ENCODE measurements around the gene KRT38. TPM values are rescaled to one million over a fixed set of nuclear protein-coding genes. Genes with fewer than 3 reads are reported as not detected.
"Not testable (repeated sequence)": the region's sequence is repeated elsewhere in the genome, so short reads cannot be mapped to it uniquely, and the experiment has no call there.

KRT38 gene
- total RNA-seq, 1 donor = under 0.01 TPM

GRCh38 chr17:41434415-41434814, 6.4 kb downstream of the KRT38 start:
- Histone ChIP-seq H3K4me1 (ENCODE audit: insufficient read depth, low read length) (no peaks in the 10 kb centered on the region), H3K27ac (ENCODE audit: low read depth, low read length) (no peak overlapping the region), H2AFZ (ENCODE audit: low read length) (peak overlapping the region; percentile 2), H3K4me2 (ENCODE audit: insufficient read depth, low read length) (no peak overlapping the region), H3K27me3 (ENCODE audit: insufficient read depth, low read length) (no peaks in the 10 kb centered on the region), H3K9me3 (ENCODE audit: low read depth, low read length) (no peaks in the 10 kb centered on the region), H4K20me1 (ENCODE audit: insufficient read depth, low read length) (no peaks in the 10 kb centered on the region), H3K4me3 (ENCODE audit: insufficient read depth, low read length) (no peak overlapping the region), H3K79me2 (ENCODE audit: insufficient read depth, low read length) (no peaks in the 10 kb centered on the region), H3K36me3 (ENCODE audit: insufficient read depth, low read length) (no peaks in the 10 kb centered on the region)
- no peak for DNase-seq (ENCODE audit: insufficient read length, low spot score, missing footprints)
- no peak for TF ChIP-seq CTCF (IDR thresholded peaks at IDR 0.05; ENCODE audit: extremely low read depth, low read depth, low read length)

- Histone ChIP-seq H3K79me2 (ENCODE audit: insufficient read depth, low read length) (no peaks in the 10 kb centered on the region), H3K4me1 (ENCODE audit: insufficient read depth, low read length) (no peaks in the 10 kb centered on the region), H3K4me3 (ENCODE audit: insufficient read depth, low read length) (no peak overlapping the region), H3K36me3 (ENCODE audit: insufficient read depth, low read length) (no peaks in the 10 kb centered on the region), H2AFZ (ENCODE audit: low read length) (peak overlapping the region; percentile 2), H3K27me3 (ENCODE audit: insufficient read depth, low read length) (no peaks in the 10 kb centered on the region), H4K20me1 (ENCODE audit: insufficient read depth, low read length) (no peaks in the 10 kb centered on the region), H3K9me3 (ENCODE audit: low read depth, low read length) (no peaks in the 10 kb centered on the region), H3K4me2 (ENCODE audit: insufficient read depth, low read length) (no peak overlapping the region), H3K27ac (ENCODE audit: low read depth, low read length) (no peak overlapping the region)
- DNase-seq (ENCODE audit: insufficient read length, low spot score, missing footprints) = peak; percentile 17
- no peak for TF ChIP-seq CTCF (IDR thresholded peaks at IDR 0.05; ENCODE audit: extremely low read depth, low read depth, low read length)
Measured at GRCh38 chr17:41434005-41434404, 6.8 kb downstream of the KRT38 start.

GRCh38 chr17:41433586-41433985, 7.2 kb downstream of the KRT38 start:
- DNase-seq (ENCODE audit: insufficient read length, low spot score, missing footprints) = no peak
- TF ChIP-seq CTCF (IDR thresholded peaks at IDR 0.05; ENCODE audit: extremely low read depth, low read depth, low read length) = no peak
- no peak overlapping the region for H2AFZ ChIP-seq (ENCODE audit: low read length)
- H3K4me2 ChIP-seq (ENCODE audit: insufficient read depth, low read length) = no peak overlapping the region
- H3K27me3 ChIP-seq (ENCODE audit: insufficient read depth, low read length) = no peaks in the 10 kb centered on the region
- no peak overlapping the region for H3K4me3 ChIP-seq (ENCODE audit: insufficient read depth, low read length)
- H3K79me2 ChIP-seq (ENCODE audit: insufficient read depth, low read length) = no peaks in the 10 kb centered on the region
- H3K9me3 ChIP-seq (ENCODE audit: low read depth, low read length) = no peaks in the 10 kb centered on the region
- H3K27ac ChIP-seq (ENCODE audit: low read depth, low read length) = no peak overlapping the region
- H3K4me1 ChIP-seq (ENCODE audit: insufficient read depth, low read length) = no peaks in the 10 kb centered on the region
- no peaks in the 10 kb centered on the region for H4K20me1 ChIP-seq (ENCODE audit: insufficient read depth, low read length)
- H3K36me3 ChIP-seq (ENCODE audit: insufficient read depth, low read length) = no peaks in the 10 kb centered on the region

- H3K4me1 ChIP-seq (ENCODE audit: insufficient read depth, low read length); H3K9me3 ChIP-seq (ENCODE audit: low read depth, low read length); DNase-seq (ENCODE audit: insufficient read length, low spot score, missing footprints); H3K4me3 ChIP-seq (ENCODE audit: insufficient read depth, low read length); H3K4me2 ChIP-seq (ENCODE audit: insufficient read depth, low read length); H3K27me3 ChIP-seq (ENCODE audit: insufficient read depth, low read length); H4K20me1 ChIP-seq (ENCODE audit: insufficient read depth, low read length); H3K27ac ChIP-seq (ENCODE audit: low read depth, low read length); H3K36me3 ChIP-seq (ENCODE audit: insufficient read depth, low read length); H3K79me2 ChIP-seq (ENCODE audit: insufficient read depth, low read length); H2AFZ ChIP-seq (ENCODE audit: low read length): not testable (repeated sequence)
Measured at GRCh38 chr17:41430376-41430775, 10.4 kb downstream of the KRT38 start.
